ENCODE measurements around the gene DIDO1. TPM values are rescaled to one million over a fixed set of nuclear protein-coding genes. Genes with fewer than 3 reads are reported as not detected.
A peak's percentile ranks its signal among the peaks of the same experiment; 100 is the strongest.

DIDO1 gene
- total RNA-seq, 3 donors from 2014 or later (not counting 1 experiment from before 2014, with no cell fraction given) = 79.5 to 116 (median 83.4) TPM

DNA sequence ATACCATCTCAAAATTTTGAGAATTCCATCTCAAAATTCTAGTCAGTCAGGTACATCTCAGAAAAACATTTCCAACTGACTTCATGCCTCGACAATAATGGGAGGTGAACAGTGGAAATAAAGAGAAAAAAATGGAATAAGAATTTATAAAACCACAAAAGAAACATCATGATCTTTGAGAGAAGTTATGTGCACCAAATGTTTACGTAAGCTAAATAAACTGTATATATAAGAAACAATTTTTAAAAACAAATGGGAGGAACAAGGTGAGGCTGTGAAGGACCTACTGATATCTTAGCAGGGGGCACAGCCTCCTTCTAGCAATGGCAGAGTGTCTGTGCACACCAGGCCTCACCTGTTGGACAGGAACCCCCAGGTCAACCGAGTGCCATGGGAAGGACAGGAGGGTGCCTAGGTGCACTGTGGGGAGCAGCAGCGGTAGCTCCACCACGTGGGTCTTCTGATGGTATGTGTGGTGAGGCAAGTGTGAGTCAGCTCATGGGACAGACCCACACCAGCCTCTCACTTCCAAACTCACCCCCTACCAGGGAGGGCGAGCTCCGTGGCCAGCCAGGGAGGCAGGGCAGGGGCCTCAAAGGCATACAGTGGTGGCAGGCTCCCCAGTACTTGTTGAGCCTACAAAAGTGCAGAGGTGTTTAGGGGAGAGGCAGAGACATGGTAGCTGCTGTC lies 23.2 kb downstream of the DIDO1 start:
- Histone ChIP-seq H3K4me3 (ENCODE audit: low read length) (no peak overlapping the region), H3K27me3 (ENCODE audit: control insufficient read depth, insufficient read depth, low read length) (no peaks in the 10 kb centered on the region), H3K36me3 (ENCODE audit: control insufficient read depth, insufficient read depth, low read length) (peaks cover 63% of the 10 kb centered on the region), H3K9me3 (ENCODE audit: control insufficient read depth, insufficient read depth, low read length) (no peaks in the 10 kb centered on the region), H3K27ac (ENCODE audit: low read length) (no peak overlapping the region), H3K4me1 (ENCODE audit: control insufficient read depth, insufficient read depth, low read length) (peaks cover 13% of the 10 kb centered on the region)
- Mint-ChIP-seq H3K36me3 (peaks cover 16% of the 10 kb centered on the region), H3K27ac (peak overlapping the region; percentile 49 to 57), H3K4me1 (peaks cover 21 to 24% of the 10 kb centered on the region in 2 donors), H3K27me3 (ENCODE audit: low read depth in 2 of 2) (no peaks in the 10 kb centered on the region), H3K9me3 (no peaks in the 10 kb centered on the region), H3K4me3 (no peak overlapping the region)
- intact Hi-C loops (cut with micrococcal nuclease) = no loop called here
- DNase-seq (no peak), ATAC-seq (no peak)
- WGBS (ENCODE audit: insufficient coverage) = 87% methylated on average over 3 of the region's 7 CpGs
- TF ChIP-seq, protein P1, sequence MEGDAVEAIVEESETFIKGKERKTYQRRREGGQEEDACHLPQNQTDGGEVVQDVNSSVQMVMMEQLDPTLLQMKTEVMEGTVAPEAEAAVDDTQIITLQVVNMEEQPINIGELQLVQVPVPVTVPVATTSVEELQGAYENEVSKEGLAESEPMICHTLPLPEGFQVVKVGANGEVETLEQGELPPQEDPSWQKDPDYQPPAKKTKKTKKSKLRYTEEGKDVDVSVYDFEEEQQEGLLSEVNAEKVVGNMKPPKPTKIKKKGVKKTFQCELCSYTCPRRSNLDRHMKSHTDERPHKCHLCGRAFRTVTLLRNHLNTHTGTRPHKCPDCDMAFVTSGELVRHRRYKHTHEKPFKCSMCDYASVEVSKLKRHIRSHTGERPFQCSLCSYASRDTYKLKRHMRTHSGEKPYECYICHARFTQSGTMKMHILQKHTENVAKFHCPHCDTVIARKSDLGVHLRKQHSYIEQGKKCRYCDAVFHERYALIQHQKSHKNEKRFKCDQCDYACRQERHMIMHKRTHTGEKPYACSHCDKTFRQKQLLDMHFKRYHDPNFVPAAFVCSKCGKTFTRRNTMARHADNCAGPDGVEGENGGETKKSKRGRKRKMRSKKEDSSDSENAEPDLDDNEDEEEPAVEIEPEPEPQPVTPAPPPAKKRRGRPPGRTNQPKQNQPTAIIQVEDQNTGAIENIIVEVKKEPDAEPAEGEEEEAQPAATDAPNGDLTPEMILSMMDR (IDR thresholded peaks at IDR 0.05) = no peak

- ATAC-seq (no peak), DNase-seq (no peak)
- Mint-ChIP-seq H3K27me3 (ENCODE audit: low read depth in 2 of 2) (no peaks in the 10 kb centered on the region), H3K4me3 (no peak overlapping the region), H3K27ac (peak overlapping the region; percentile 29 to 31), H3K36me3 (peaks cover 16% of the 10 kb centered on the region), H3K9me3 (no peaks in the 10 kb centered on the region), H3K4me1 (peaks cover 23 to 32% of the 10 kb centered on the region in 2 donors)
- Histone ChIP-seq H3K27ac (ENCODE audit: low read length) (no peak overlapping the region), H3K4me3 (ENCODE audit: low read length) (no peak overlapping the region), H3K36me3 (ENCODE audit: control insufficient read depth, insufficient read depth, low read length) (peaks cover 52% of the 10 kb centered on the region), H3K4me1 (ENCODE audit: control insufficient read depth, insufficient read depth, low read length) (peaks cover 13% of the 10 kb centered on the region), H3K27me3 (ENCODE audit: control insufficient read depth, insufficient read depth, low read length) (no peaks in the 10 kb centered on the region), H3K9me3 (ENCODE audit: control insufficient read depth, insufficient read depth, low read length) (no peaks in the 10 kb centered on the region)
- 95% methylated on average over 11 of the region's 11 CpGs for WGBS (ENCODE audit: insufficient coverage)
- TF ChIP-seq, protein P1 (IDR thresholded peaks at IDR 0.05) = no peak
- intact Hi-C loops (cut with micrococcal nuclease) = loop anchor here (2.0 kb wide), 2 partner anchors 25 to 71 kb away; partner anchors contain the start of gene DIDO1
These were observed 24.4 kb downstream of the DIDO1 start for GRCh38 chr20:62901891-62902290.

GRCh38 chr20:62900692-62901584 lies 25.4 kb downstream of the DIDO1 start:
- Histone ChIP-seq H3K36me3 (ENCODE audit: control insufficient read depth, insufficient read depth, low read length) (peaks cover 44% of the 10 kb centered on the region), H3K4me3 (ENCODE audit: low read length) (no peak overlapping the region), H3K27me3 (ENCODE audit: control insufficient read depth, insufficient read depth, low read length) (no peaks in the 10 kb centered on the region), H3K9me3 (ENCODE audit: control insufficient read depth, insufficient read depth, low read length) (no peaks in the 10 kb centered on the region), H3K27ac (ENCODE audit: low read length) (peak overlapping the region; percentile 12), H3K4me1 (ENCODE audit: control insufficient read depth, insufficient read depth, low read length) (peaks cover 13% of the 10 kb centered on the region)
- Mint-ChIP-seq H3K4me3 (peak overlapping the region; percentile 13), H3K4me1 (peaks cover 23 to 32% of the 10 kb centered on the region in 2 donors), H3K27me3 (ENCODE audit: low read depth in 2 of 2) (no peaks in the 10 kb centered on the region), H3K9me3 (no peaks in the 10 kb centered on the region), H3K27ac (peak overlapping the region; percentile 57 to 77), H3K36me3 (peaks cover 16% of the 10 kb centered on the region)
- intact Hi-C loops (cut with micrococcal nuclease) = loop anchor here (1.0 to 2.0 kb wide), 3 partner anchors 26 to 108 kb away; partner anchors contain the start of gene DIDO1
- peak in 1 of 3 donors; percentile 4 for ATAC-seq
- 71% methylated on average over 20 of the region's 20 CpGs for WGBS (ENCODE audit: insufficient coverage)
- TF ChIP-seq, protein P1 (IDR thresholded peaks at IDR 0.05) = no peak
- DNase-seq = peak in 1 of 2 donors; percentile 70
